GM10847 (cell line): ENCODE results near the gene LRRC25.
A peak's percentile ranks its signal among the peaks of the same experiment; 100 is the strongest.

Experiments
- POLR2A ChIP-seq: IDR thresholded peaks from 2 replicates; pipeline ENCODE4 v1.6.1; 2011; ENCODE audit not compliant: insufficient read length; ENCODE audit errors: extremely low read depth

LRRC25 gene

DNA sequence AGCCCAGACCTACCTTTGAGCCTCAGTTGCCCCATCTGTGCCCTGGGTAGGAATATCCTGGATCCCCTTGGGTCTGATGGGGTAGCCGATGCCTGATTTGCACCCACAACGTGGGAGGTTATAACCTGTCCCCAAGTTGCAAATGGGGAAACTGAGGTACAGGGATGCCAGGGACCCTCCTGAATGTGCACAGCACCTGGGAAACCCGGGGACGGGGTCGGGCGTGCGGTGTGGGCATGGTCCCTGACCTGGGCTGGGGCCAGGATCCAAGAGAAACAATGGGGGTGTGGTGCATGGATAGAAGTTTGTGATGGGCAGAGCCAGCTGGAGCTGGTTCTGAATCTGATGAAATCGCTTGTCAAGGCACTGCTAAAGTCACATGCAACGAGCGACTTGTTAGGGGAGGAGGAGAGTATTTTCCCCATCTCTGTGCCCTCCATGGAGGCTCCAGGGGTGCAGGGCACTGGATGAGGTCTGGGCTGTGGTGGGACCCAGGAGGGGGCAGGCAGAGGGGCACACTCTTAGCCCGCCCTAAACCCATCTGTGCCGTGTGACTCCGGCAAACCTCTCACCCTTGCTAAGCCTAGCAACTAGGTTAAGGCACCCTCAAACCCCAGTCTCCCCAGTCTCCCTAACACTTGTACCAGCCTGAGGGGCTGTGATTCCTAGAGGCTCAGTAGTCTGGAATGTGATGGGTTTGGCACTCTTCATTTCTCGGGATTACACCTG is 10.7 kb downstream of the LRRC25 start:
- no peak for TF ChIP-seq POLR2A

DNA sequence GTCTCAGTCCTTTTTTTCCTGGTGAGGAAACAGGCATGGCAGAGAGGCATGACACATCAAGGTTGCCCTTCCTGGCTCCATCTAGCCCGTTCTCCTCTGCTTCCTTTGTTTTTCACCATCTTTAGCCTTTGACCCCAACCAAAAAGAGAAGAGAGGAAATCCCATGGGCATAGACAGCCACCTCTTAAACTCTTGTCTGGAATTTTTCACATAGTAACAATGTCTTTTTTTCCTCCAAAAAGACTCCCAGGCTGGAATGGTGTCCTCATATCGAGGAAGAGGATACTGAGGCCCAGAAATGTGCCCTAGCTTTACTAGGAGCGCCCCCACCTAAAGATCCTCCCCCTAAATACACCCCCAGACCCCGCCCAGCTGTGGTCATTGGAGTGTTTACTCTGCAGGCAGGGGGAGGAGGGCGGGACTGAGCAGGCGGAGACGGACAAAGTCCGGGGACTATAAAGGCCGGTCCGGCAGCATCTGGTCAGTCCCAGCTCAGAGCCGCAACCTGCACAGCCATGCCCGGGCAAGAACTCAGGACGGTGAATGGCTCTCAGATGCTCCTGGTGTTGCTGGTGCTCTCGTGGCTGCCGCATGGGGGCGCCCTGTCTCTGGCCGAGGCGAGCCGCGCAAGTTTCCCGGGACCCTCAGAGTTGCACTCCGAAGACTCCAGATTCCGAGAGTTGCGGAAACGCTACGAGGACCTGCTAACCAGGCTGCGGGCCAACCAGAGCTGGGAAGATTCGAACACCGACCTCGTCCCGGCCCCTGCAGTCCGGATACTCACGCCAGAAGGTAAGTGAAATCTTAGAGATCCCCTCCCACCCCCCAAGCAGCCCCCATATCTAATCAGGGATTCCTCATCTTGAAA is 11.5 kb downstream of the LRRC25 start, which contains the start of gene GDF15:
Gene GDF15, plus strand, starts transcription at position 484 of the 868 bp plus-strand sequence. Its CDS starts 32 bp downstream, at position 516.
- peak; percentile 17 for TF ChIP-seq POLR2A

DNA sequence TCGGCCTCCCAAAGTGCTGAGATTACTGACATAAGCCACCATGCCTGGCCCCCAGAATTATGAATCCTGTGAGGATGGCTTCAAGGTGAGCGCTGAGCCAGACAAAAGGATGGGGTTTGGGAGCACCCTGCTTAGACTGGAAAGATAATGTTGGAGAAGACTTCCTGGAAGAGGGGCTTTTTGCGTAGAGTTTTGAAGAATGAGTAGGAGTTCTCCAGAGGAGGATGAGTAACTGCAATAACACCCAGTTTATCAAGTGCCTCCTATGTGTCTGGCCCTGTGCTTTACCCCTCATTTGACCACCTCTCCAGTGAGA is 12.1 kb downstream of the LRRC25 start:
- no peak for TF ChIP-seq POLR2A

DNA sequence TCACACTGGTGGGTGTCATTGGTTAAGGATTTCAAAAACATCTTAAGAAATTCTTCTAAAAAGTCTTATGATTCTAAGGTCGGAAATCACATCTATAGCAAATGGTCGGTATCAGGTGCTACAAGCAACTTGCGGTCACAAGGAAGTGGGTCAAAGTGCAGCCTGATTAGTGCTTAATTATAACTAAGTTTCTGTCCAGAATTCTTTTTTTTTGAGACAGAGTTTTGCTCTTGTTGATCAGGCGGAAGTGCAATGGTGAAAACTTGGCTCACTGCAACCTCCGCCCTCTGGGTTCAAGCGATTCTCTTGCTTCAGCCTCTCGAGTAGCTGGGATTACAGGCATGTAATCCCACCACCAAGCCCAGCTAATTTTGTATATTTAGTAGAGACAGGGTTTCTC is 12.6 kb downstream of the LRRC25 start:
- TF ChIP-seq POLR2A: no peak

DNA sequence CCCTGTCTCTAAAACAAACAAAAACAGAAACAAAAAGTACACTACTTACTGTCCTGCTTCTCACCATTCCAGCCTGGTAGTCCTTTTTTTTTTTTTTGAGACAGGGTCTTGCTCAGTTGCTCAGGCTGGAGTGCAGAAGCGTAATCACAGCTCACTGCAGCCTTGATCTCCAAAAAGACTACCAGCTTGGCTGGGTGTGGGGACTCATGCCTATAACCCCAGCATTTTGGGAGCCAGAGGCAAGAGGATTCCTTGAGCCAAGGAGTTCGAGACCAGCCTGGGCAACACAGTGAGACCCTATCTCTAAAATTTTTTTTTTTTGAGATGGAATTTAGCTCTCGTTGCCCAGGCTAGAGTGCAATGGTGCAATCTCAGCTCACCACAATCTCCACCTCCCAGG is 16.6 kb downstream of the LRRC25 start:
- TF ChIP-seq POLR2A: no peak

DNA sequence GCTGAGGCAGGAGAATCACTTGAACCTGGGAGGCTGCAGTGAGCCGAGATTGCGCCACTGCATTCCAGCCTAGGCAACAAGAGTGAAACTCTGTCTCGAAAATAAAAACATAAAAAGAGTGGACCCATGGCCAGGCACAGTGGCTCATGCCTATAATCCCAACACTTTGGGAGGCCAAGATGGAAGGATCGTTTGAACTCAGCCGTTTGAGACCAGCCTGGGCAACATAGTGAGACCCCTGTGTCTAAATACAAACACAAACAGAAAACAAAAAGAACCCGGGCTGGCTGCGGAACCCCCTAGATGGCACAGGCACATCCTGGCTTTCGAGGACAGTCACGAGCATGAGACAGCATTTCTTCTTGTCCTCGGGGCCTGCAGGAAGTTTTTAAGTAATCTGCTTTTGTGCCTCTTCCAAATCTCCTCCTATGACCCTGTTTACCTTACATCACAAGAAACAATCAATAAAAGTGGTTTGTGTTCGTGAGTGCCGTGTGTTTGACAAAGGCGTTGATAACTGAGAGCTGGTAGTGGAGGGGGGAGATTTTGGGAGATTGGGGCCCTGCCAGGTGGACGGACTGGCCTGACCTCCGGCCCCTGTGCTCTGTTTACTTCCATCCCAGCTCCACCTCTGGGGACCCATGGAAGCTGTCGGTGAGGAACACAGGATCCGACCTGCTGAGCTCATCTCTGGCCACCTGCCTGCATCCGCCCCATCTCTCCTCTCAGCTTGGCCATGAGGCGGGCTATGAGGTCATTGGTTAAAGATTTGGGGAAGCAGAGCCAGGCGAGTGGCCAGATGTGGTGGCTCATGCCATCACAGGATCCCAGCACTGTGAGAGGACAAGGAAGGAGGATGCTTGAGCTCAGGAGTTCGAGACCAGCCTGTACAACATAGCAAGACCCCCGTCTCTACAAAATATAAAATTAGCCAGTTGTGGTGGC is 17.3 kb downstream of the LRRC25 start:
- TF ChIP-seq POLR2A: no peak

DNA sequence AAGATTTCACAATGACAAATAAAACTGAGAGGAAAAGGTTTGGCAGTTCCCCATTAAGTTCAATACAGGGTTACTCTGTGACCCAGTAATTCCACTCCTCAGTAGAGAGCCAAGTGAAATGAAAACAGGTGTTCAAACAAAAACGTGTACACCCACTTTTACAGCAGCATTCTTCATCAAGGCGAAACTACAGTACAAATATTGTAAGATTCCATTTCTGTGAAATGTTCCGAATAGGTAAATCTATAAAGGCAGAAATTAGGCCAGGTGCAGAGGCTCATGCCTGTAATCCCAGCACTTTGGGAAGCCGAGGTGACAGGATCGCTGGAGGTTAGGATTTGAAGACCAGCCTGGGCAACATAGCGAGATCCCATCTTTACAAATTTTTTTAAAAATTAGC is 20.4 kb downstream of the LRRC25 start:
- TF ChIP-seq POLR2A: no peak

DNA sequence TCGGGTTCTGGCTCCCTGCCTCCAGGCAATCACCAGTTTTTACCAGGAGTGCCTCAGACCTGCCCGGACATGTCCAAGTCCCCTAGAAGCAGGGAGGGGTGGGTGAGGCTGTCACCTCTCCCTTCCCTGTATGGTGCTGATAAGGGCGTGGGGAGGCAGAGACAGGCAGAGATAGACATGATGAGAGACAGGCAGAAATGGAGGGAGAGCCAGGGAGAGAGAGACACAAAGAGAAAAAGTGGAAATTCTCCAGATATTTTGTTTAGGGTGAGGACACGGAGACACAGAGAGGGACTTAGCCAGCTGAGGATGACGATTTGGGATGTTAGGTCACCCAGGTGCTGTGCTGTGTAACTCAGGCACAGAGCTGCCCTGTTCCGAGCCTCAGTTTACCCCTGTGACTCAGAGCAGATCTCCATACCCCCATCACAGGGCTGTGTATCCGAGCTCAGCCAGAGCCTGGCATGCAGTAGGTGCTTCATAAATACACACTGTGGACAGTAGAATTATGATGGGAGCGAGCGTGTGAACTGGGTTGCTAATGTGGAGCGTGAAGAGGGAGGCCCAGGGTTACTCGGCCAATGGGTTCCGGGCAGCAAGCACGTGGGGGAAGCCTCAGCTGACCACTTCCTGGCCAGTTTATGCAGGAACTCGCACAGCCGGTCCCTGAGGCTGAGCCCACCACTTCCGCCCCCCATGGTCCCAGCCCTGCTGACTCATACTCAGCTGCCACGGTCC is 23.4 kb downstream of the LRRC25 start:
- TF ChIP-seq POLR2A: peak; percentile 48

DNA sequence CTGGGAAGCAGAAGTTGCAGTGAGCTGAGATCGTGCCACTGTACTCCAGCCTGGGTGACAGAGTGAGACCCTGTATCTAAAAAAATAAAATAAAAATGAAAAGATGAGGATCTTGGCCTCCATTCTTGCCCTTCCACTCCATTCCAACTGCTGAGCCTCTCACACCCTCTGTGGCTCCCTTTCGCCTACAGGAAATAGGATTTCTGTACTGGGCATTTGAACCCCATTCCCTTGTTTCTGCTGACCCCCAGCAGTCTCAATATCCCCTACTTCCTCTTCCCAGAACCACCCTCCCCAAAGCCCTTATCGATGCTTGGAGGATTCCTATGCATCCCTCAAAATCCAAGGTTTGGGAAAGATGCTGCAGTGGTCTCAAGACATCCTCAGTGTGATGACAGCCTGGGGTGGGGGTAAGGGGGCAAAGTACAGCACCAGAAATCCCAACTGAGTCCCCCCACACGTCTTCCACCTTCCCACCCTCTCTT is 24.0 kb downstream of the LRRC25 start:
- TF ChIP-seq POLR2A: no peak

DNA sequence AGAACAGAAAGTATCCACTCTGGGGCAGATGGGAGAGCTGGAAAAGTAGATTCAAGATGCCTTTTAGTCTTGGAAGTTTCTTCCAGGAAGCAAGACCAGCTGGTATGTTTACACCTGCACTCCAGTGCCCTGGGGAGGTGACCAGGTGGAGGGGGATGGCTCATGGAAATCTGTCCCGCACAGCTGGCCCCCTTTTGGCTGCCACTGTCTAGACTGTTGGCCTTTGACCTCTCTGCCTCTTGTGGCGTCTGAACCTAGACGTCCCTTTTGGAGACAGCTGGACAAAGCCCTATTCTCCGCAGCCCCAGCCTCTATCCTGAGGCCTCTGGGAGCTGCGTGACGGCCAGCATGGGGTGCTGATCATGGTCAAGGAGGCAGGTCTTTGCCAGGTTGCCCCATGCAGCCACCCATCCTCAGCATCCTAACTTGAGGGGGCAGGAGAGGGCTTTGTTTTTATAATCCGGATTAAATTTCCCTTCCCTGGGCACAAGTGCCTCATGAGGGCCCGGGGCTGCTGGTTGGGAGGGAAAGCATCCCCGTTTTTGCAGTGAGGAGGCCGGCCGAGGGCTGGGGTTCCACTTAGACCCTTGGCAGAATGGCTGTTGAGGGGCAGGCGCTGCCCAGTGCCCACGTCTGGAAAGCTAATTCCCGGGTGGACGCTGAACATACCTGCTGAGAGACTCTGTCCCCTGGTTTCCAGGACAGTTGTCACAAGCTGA is 28.8 kb downstream of the LRRC25 start:
- TF ChIP-seq POLR2A: no peak

DNA sequence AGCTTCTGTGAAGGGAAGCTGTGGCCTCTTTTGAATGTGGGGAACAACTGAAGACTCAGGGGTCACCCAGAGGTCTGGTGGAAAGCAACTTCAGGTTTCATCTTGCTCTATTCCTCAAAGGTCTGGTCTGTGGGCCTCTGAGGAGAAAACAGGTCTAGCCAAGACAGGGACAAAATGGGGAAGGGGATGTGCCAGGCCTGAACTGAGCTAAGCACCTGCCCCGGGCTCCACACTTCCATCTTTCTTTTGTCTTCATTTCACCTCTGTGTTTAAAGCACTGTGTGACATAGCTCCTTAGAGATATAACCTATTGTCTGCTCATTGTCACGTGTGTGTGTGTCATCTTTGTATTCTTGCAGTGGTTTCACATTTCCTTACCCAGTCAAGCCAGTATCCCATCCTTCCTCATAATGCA is 31.4 kb downstream of the LRRC25 start:
- no peak for TF ChIP-seq POLR2A

DNA sequence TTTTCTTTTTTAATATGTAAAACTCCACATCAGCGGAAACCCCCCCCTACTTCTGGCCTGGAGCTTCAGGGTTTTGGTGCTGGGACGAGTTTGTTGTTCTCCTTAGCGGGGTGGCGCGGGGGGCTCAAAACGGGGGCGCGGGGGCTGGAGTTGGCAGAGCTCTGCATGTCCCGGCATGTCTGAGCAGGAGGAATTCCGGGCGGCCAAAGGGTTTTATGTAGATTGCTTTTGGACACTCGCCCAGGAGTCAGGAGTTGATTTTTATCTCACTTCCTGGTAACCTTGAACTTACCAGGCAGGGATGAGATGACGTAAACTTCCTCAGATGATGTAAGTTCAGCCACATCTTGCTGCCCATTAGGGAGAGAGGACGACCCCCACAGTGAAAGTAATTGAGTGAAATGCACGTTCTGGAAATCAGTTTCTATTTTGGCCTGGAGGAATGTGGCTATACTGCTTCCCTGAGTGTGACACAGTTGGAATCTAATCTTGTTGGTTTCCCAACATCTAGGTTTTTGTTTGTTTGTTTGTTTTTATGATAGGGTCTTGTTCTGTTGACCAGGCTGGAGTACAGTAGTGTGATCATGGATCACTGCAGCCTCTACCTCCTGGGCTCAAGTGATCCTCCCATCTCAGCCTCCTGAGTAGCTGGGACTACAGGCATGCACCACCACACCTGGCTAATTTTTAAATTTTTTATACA is 32.4 kb downstream of the LRRC25 start:
- TF ChIP-seq POLR2A: no peak

DNA sequence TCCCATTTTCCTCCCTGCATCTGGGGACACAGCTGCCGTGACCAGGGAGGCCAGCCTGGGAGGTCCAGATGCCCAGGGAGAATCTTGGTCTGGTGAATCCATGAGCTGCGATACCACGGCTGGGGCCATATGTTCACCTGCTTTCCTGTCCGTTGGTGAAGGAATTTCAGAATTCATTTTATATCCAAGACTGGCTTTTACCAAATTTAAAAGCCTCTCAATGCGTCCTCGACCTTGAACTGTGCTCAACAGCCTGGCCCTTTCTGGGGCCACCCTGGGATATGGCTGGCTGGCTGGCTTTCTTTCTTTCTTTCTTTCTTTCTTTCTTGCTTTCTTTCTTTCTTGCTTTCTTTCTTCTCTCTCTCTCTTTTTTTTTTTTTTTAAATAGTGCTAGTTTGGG is 33.6 kb downstream of the LRRC25 start:
- no peak for TF ChIP-seq POLR2A

DNA sequence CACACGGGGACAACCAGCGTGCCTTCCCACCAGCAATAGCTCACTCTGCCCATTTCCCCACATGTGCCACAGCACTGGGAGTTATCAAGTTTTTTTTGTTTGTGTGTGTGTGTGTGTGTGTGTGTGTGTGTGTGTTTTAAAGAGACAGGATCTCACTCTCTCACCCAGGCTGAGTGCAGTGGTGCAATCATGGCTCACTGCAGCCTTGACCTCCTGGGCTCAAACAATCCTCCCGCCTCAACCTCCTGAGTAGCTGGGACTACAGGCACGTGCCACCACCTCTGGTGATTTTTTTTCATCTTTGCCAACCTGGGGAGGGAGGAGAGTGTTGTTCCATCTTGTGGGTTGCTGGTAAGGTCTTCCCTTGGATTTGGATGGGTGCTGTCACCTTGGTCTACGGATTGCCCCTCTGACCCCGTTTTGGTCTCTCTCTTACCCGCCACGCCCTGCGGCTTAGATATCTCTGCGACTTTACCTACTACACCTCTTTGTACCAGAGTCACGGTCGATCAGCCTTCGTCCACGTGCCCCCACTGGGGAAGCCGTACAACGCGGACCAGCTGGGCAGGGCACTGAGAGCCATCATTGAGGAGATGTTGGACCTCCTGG is 34.4 kb downstream of the LRRC25 start:
- TF ChIP-seq POLR2A: no peak
